ENCODE measurements around the gene KIAA0753. TPM values are rescaled to one million over a fixed set of nuclear protein-coding genes. Genes with fewer than 3 reads are reported as not detected.

KIAA0753 gene
- 18.3 TPM for total RNA-seq (2021; ENCODE audit: unreplicated experiment)
- polyA plus RNA-seq (2012): 8.0 and 8.2 TPM in 2 replicates
- percentile 75 among the genes with signal in this experiment for Bru-seq, nascent RNA
- percentile 76 among the genes with signal in this experiment for BruChase-seq, experiment 1, labeled RNA remaining after a 6-hour chase
- percentile 79 among the genes with signal in this experiment for BruChase-seq, experiment 2, labeled RNA remaining after a 2-hour chase
- long read RNA-seq, full-length matches to known transcripts: 1 of 5 reads
- long read RNA-seq, partial matches to known transcripts: 1 of 5 reads
- long read RNA-seq, other reads (novel, unspliced or antisense): 3 of 5 reads

- Histone ChIP-seq H3K79me2 (ENCODE audit: insufficient read depth, low read length) (peaks cover 65% of the 10 kb centered on the region), H3K4me2 (ENCODE audit: low read length) (peak within 1 kb of the TSS; percentile 85), H3K9me2 (ENCODE audit: insufficient read depth) (no peaks in the 10 kb centered on the region), H3K27me3 (ENCODE audit: insufficient read depth, low read length) (no peaks in the 10 kb centered on the region), H3K27ac (ENCODE audit: low read depth, low read length) (peak within 1 kb of the TSS; percentile 94), H4K20me1 (ENCODE audit: insufficient read depth) (no peaks in the 10 kb centered on the region), H3K4me1 (ENCODE audit: control insufficient read depth in 1 of 2, insufficient read depth in 2 of 2, low read length in 2 of 2) (peaks cover 13 to 29% of the 10 kb centered on the region in 2 experiments; a peak in 3 of 4 replicates), H3K9me3 (ENCODE audit: control insufficient read depth in 1 of 2, insufficient read depth in 1 of 2, low read depth in 1 of 2, low read length in 2 of 2) (no peaks in the 10 kb centered on the region), H3K36me3 (ENCODE audit: control insufficient read depth in 1 of 2, insufficient read depth in 2 of 2, low read length in 2 of 2) (peaks cover 16 to 20% of the 10 kb centered on the region in 2 experiments; a peak in 3 of 4 replicates), H3K9ac (ENCODE audit: low read length) (peak within 1 kb of the TSS; percentile 84), H3K4me3 (replicated peaks in 1 of 2; ENCODE audit: low read depth in 1 of 2, low read length in 2 of 2) (peak within 1 kb of the TSS; percentile 79 to 88), H2AFZ (ENCODE audit: low read depth, low read length, poor library complexity, severe bottlenecking) (peak within 1 kb of the TSS; percentile 63)
- ATAC-seq (peak; percentile 90), DNase-seq (ENCODE audit: low read depth, low spot score) (peak; percentile 83)
- RAD21 ChIA-PET (ENCODE audit: low non-redundant PET in 1 of 2, low total read pairs in 2 of 2, uncharacterized antibody in 2 of 2, unreplicated experiment in 2 of 2): interaction anchor here in 1 of 2 experiments (0.7 kb wide), 1 partner anchor 16 kb away, joined by 3 read pairs; no protein-coding TSS in a partner anchor
- BruUV-seq (replicated peaks): no TSS peak
- intact Hi-C loops (cut with micrococcal nuclease): loop anchor here (2.0 to 10.0 kb wide), 2 partner anchors 168 to 1056 kb away; partner anchors contain the start of gene NLRP1
- CTCF ChIA-PET: no interaction called here
- POLR2A ChIA-PET: no interaction called here
- TF ChIP-seq REST (IDR thresholded peaks at IDR 0.05; ENCODE audit: low read depth) (no peak), MAX (IDR thresholded peaks at IDR 0.05) (peak; percentile 86), CEBPB (IDR thresholded peaks at IDR 0.05; ENCODE audit: low read depth) (no peak), FOSL1 (IDR thresholded peaks at IDR 0.05; ENCODE audit: low read depth) (no peak), RAD21 (IDR thresholded peaks at IDR 0.05; ENCODE audit: low read depth) (no peak), ZNF274 (IDR thresholded peaks at IDR 0.05; ENCODE audit: low read depth, low read length) (no peak), SIN3A (IDR thresholded peaks at IDR 0.05; ENCODE audit: low read depth) (peak; percentile 98), YY1 (IDR thresholded peaks at IDR 0.05; ENCODE audit: extremely low read depth, insufficient replicate concordance, low read depth, low read length) (peak; percentile 19), SP1 (IDR thresholded peaks at IDR 0.05; ENCODE audit: low read depth) (peak; percentile 74), CBX3 (IDR thresholded peaks at IDR 0.05; ENCODE audit: low read depth) (no peak), EZH2 (IDR thresholded peaks at IDR 0.05) (no peak), ZFX (IDR thresholded peaks at IDR 0.05) (peak; percentile 96), JUND (IDR thresholded peaks at IDR 0.05) (no peak; the same call in 1 of the 2 replicates), EGR1 (IDR thresholded peaks at IDR 0.05; ENCODE audit: low read depth) (peak; percentile 92), POLR2A (IDR thresholded peaks at IDR 0.05; ENCODE audit: borderline replicate concordance, extremely low read depth, insufficient read depth, insufficient read length) (peak; percentile 91), SRF (IDR thresholded peaks at IDR 0.05; ENCODE audit: low read depth) (no peak), ELF1 (IDR thresholded peaks at IDR 0.05; ENCODE audit: borderline replicate concordance, low read depth) (peak; percentile 96), TCF7L2 (IDR thresholded peaks at IDR 0.05; ENCODE audit: borderline replicate concordance, extremely low read depth, insufficient read depth, insufficient read length) (peak; percentile 90), POLR2AphosphoS5 (IDR thresholded peaks at IDR 0.05; ENCODE audit: low read depth, low read length) (peak; percentile 97), ZBTB33 (IDR thresholded peaks at IDR 0.05; ENCODE audit: extremely low read depth, insufficient replicate concordance, low read length) (peak; percentile 61), EZH2phosphoT487 (IDR thresholded peaks at IDR 0.05; ENCODE audit: borderline replicate concordance) (no peak), ATF3 (IDR thresholded peaks at IDR 0.05) (no peak)
Measured at GRCh38 chr17:6640536-6641246, at the start of gene KIAA0753, which contains the start of gene TXNDC17. Gene KIAA0753, minus strand, starts transcription at chr17:6640711. Its CDS starts 5,608 bp downstream, at chr17:6635103. Gene TXNDC17, plus strand, starts transcription at chr17:6641060. Its CDS starts 23 bp downstream, at chr17:6641083.
